HG03159 (cell line): Measurements from ENCODE around the gene RRP15.

ENCODE experiments used
- ATAC-seq: cut with Tn5 transposase; IDR thresholded peaks from one replicate; pipeline ENCODE4 v1.9.1; 2021; ENCODE audit warnings: mild to moderate bottlenecking, moderate library complexity; ENCODE audit not compliant: unreplicated experiment

The RRP15 gene, protein sequence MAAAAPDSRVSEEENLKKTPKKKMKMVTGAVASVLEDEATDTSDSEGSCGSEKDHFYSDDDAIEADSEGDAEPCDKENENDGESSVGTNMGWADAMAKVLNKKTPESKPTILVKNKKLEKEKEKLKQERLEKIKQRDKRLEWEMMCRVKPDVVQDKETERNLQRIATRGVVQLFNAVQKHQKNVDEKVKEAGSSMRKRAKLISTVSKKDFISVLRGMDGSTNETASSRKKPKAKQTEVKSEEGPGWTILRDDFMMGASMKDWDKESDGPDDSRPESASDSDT

DNA sequence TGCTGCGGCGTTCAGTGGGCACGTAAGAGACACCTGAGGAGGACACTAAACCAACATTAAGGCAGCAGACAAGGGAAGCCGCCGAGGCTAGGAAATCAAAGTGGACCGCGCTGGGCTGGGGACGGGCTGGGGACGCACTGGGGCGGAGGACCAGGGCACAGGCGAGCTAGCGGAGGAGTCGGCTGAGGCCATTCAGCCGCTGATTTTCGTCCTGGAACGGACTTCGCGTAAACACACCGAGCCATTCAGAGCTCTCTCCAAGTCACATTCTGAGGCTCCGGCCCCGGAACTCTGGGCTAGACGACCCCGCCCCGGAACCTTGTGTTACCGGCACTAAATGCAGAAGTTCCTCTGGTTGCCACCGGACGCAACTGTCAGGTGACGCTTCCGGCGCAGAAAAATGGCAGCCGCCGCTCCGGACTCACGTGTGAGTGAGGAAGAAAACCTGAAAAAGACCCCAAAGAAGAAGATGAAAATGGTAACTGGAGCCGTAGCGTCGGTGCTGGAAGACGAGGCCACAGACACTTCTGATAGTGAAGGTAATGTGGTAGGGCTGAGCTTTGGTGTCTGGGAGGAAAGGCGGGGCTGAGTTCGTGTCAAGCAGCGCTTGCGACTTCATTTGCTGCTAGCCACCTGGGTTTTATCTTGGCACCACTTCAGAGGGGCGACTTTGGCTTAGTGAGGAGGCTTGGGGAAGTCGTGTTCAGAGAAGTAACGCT lies at the start of gene RRP15:
Gene RRP15, plus strand, starts transcription at position 377 of the 719 bp plus-strand sequence. Its CDS starts 24 bp downstream, at position 401.
- peak; percentile 100 for ATAC-seq

- no peak for ATAC-seq
Measured at GRCh38 chr1:218242171-218242570, 42.9 kb upstream of the RRP15 start.

DNA sequence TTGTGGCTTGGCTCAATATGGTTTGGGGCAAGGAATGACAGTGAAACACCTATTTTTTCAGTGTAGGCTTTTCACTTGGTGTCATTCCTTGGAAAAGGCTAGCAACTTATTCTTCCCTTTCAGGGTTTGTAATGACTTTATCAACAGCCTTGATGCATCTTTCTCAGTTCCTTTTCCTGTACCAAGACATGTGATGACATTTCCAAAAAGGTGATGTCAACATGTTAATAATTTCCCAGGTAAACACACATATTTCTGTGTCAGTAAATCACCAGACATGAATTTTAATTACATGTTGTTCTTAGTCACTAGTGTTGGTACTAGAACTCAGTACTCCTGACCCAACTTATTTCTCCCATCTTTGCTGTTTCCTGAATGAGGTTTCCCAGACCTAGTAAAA lies 37.8 kb upstream of the RRP15 start:
- peak; percentile 55 for ATAC-seq

- no peak for ATAC-seq
Measured at GRCh38 chr1:218249338-218250140, 35.6 kb upstream of the RRP15 start.

DNA sequence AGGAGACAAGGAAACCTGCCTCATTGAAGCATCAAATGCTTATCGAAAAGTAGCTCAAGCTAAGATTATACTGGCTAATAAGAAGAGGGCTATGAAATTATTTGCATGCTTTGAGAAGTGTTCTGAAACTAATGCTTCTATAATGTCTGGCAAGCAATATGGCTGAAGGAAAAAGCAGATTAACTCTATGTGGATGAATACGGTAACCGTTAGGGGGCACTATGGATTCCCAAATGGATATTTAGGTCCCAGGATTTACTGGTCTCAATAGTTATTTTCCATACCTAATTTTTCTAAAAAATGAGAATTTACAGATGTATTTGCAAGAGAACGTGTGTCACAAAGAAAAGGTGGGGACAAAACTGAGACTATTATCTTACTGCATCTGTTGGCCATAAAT lies 34.6 kb upstream of the RRP15 start:
- no peak for ATAC-seq

DNA sequence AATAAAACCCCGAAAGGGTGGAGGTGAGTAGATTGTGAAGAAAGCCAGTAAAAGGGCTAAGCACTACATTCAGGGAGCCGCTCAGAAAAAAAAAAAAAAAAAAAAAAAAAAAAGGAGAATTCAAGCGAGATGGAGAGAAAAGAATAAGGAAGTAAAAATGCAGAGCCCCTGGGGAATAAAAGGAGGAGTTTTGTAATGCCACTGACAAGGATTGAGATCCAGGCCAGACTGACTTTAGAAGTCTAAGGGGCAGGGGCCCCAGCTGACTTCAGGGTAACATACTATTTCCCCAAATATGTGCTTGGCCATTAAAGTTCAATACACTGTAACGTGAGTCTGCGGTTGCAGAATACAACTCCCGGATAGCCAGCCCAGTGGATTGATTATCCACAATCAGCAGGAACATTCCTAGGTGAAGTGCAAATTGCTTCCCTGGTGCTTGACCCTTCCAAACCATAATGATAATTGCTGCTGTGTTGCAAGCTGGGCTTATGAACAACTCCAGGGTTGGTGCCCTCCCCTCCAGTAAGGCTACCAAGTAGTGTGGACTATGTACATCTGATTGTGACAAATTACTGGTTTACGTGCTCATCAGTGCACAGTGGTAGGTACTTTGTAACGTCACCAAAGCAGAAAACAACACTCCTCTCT lies 30.7 kb upstream of the RRP15 start:
- ATAC-seq = no peak

GRCh38 chr1:218255090-218255489 lies 30.0 kb upstream of the RRP15 start:
- ATAC-seq = no peak

- ATAC-seq = no peak
Measured at GRCh38 chr1:218257371-218257770, 27.7 kb upstream of the RRP15 start.

- no peak for ATAC-seq
Measured at GRCh38 chr1:218257971-218258370, 27.1 kb upstream of the RRP15 start.

GRCh38 chr1:218259339-218259738 lies 25.8 kb upstream of the RRP15 start:
- no peak for ATAC-seq

DNA sequence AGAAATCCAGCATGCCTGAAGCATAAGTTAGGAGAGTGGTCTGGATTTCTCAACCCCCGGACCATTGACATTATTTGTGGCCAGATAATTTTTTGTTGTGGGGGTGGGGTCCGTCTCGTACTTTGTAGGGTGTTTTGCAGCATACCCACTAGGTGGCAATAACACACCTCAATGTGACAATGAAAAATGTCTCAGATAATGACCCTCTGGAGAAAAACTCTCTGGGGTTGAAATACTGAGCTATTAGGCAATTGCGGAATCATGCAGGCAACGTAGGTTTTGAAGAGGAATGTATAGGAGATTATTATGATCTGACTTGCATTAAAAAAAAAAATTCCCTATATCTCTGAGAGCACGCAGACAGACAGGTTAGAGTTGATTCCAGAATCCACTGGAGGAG lies 25.3 kb upstream of the RRP15 start:
- ATAC-seq = peak; percentile 86

- ATAC-seq = no peak
Measured at GRCh38 chr1:218262259-218262658, 22.8 kb upstream of the RRP15 start.

- no peak for ATAC-seq
Measured at GRCh38 chr1:218266356-218266755, 18.7 kb upstream of the RRP15 start.

- no peak for ATAC-seq
Measured at GRCh38 chr1:218272366-218272765, 12.7 kb upstream of the RRP15 start.

GRCh38 chr1:218273762-218274479 lies 11.2 kb upstream of the RRP15 start:
- ATAC-seq = no peak

DNA sequence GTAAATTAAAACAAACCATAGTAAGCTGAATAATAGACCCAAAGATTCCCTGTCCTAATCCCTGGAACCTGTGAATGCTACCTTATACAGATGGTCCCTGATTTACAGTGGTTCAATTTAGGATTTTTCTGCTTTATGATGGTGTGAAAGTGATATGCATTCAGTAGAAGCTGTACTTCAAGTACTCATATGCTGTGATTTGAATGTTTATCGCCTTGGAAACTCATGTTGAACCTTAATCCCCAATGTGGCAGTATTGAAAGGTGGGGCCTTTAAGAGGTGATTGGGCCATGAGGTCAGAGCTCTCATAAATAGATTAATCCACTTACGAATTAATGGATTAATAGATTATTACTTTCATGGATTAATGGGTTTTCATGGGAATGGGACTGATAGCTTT lies 10.6 kb upstream of the RRP15 start:
- no peak for ATAC-seq

GRCh38 chr1:218275823-218276222 lies 9.3 kb upstream of the RRP15 start:
- no peak for ATAC-seq

GRCh38 chr1:218281285-218281684 lies 3.8 kb upstream of the RRP15 start:
- no peak for ATAC-seq

DNA sequence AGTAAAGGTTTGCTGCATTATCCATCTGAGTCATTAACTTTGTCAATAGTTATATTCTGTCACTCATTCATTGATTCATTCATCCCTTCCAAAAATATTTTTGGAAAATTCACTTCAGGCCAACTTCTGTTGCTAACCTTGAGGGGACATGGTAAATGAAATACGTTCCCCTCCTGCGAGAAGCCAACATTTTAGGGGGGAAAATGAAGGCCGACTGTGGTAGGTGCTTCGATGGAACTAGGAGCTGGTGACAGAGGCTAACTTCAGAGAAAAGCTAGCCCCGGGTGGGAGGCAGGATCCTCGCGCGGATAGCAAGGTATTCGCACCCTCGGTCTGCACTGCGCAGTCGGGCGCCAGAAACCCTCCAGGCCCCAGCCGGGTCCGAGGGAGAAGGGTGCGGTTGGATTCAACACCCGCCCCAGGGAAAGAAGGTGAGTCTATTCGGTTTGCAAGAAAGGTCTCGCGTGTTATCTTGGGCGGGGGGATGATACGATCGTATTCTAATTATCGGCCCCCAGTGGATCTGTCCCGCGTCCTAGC lies 646 bp upstream of the RRP15 start:
- peak; percentile 24 for ATAC-seq

DNA sequence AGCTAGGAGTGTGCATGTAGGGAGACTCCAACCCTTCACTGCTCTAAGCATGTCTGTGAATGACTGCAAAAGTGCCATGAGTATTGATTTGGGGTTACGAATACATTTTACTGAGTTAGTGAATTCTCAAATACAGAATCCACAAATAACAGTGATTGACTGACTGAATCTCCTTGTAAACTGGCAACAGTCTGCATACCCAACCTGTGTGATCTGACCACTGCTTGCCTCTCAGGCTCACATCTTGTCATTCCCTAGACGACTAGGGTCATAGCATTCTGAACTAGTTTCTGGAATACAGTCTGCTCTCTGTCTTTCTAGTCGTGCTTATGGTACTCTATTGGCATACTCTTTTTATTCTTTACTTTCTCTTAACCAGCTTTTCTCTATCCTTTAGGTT lies 7.4 kb downstream of the RRP15 start:
- ATAC-seq = no peak
